PC-9 (cell line): ENCODE results near the gene COPA. TPM values are rescaled to one million over a fixed set of nuclear protein-coding genes. Genes with fewer than 3 reads are reported as not detected.
A peak's percentile ranks its signal among the peaks of the same experiment; 100 is the strongest.

Experiments used
- BruUV-seq: library from RNA; stranded (reverse); fragments of 400-500 nt; replicated peaks from 2 replicates; lab custom pipeline; 2021; lab: Mats Ljungman, UMichigan
- CTCF ChIA-PET: fragments of 300-600 bp; sonication (Branson Sonifier 250); formaldehyde crosslinking; loops from one replicate; lab custom pipeline; 2022; ENCODE audit warnings: antibody characterized with exemption; lab: Charles Lee
- POLR2A ChIA-PET: fragments of 300-600 bp; sonication (Branson Sonifier 250); formaldehyde crosslinking; loops from one replicate; lab custom pipeline; 2022; ENCODE audit warnings: antibody characterized with exemption; ENCODE audit not compliant: unreplicated experiment; lab: Charles Lee
- DNase-seq, 2 experiments: peaks; one replicate each; pipeline versions ENCODE4 v3.0.0 to v3.0.0-alpha.2; 2015 to 2022; ENCODE audit warnings: mixed read lengths in 1 of 2
- H2AFZ ChIP-seq: fragments of 200-600 bp; sonication (generic); 2 replicates; pipeline ENCODE4 v1.8.1; 2017; ENCODE audit warnings: antibody characterized with exemption
- H3F3A ChIP-seq: fragments of 200-600 bp; sonication (generic); 2 replicates; pipeline ENCODE4 v1.8.1; 2017; ENCODE audit warnings: antibody characterized with exemption, mild to moderate bottlenecking, low read depth; ENCODE audit not compliant: insufficient read depth
- H3K27ac ChIP-seq: fragments of 200-600 bp; sonication (generic); 2 replicates; pipeline ENCODE4 v1.6.1; 2016; ENCODE audit warnings: mixed run types
- H3K27me3 ChIP-seq: fragments of 200-600 bp; sonication (generic); 2 replicates; pipeline ENCODE4 v1.6.1; 2016; ENCODE audit warnings: low read depth, mixed run types; ENCODE audit not compliant: insufficient read depth
- H3K36me3 ChIP-seq: fragments of 200-600 bp; sonication (generic); 2 replicates; pipeline ENCODE4 v1.6.1; 2016; ENCODE audit warnings: low read depth, mixed run types
- H3K4me1 ChIP-seq: fragments of 200-600 bp; sonication (generic); replicated peaks from 2 replicates; pipeline ENCODE4 v1.6.1; 2016; ENCODE audit warnings: mixed run types; ENCODE audit not compliant: insufficient read depth
- H3K4me2 ChIP-seq: fragments of 200-600 bp; sonication (generic); 2 replicates; pipeline ENCODE4 v1.6.1; 2017; ENCODE audit warnings: mixed run types
- H3K4me3 ChIP-seq: fragments of 200-600 bp; sonication (generic); 2 replicates; pipeline ENCODE4 v1.6.1; 2016; ENCODE audit warnings: mixed run types
- H3K79me2 ChIP-seq: fragments of 200-600 bp; sonication (generic); 2 replicates; pipeline ENCODE4 v1.6.1; 2017; ENCODE audit warnings: low read depth, mixed run types
- H3K9me2 ChIP-seq: fragments of 200-600 bp; sonication (generic); 2 replicates; pipeline ENCODE4 v1.8.1; 2017; ENCODE audit warnings: mild to moderate bottlenecking; ENCODE audit not compliant: insufficient read depth
- H3K9me3 ChIP-seq: fragments of 200-600 bp; sonication (generic); 2 replicates; pipeline ENCODE4 v1.8.1; 2016; ENCODE audit warnings: low read depth; ENCODE audit not compliant: insufficient read depth
- H4K20me1 ChIP-seq: fragments of 200-600 bp; sonication (generic); 2 replicates; pipeline ENCODE4 v1.8.1; 2017; ENCODE audit not compliant: insufficient read depth
- CTCF ChIP-seq: fragments of 200-600 bp; sonication (generic); conservative IDR thresholded peaks from 2 replicates; pipeline ENCODE4 v1.6.1; 2017; ENCODE audit warnings: mixed run types, antibody characterized with exemption, mild to moderate bottlenecking, moderate library complexity
- EZH2 ChIP-seq: fragments of 200-600 bp; sonication (generic); IDR thresholded peaks from 2 replicates; pipeline ENCODE4 v1.8.0; 2017; ENCODE audit warnings: antibody characterized with exemption, low read depth
- intact Hi-C: fragments of 100-400 bp; cut with micrococcal nuclease; formaldehyde crosslinking; loops from one replicate; pipeline ENCODE4 v1.10.0; 2022; ENCODE audit not compliant: unreplicated experiment
- total RNA-seq: library from RNA; stranded (reverse); gene quantifications from 2 replicates; pipeline ENCODE4 v1.2.3, GENCODE V29; 2021

The COPA gene
- total RNA-seq, 1 experiment from 2014 or later: 147 TPM

- Histone ChIP-seq H3K9me3 (no peaks in the 10 kb centered on the region), H2AFZ (no peak overlapping the region), H3K27me3 (no peaks in the 10 kb centered on the region), H3K4me3 (no peak overlapping the region), H3K79me2 (peaks cover 74% of the 10 kb centered on the region), H3K36me3 (peaks cover 5% of the 10 kb centered on the region; the same call in 1 of the 2 replicates), H3K9me2 (no peaks in the 10 kb centered on the region), H3F3A (peaks cover 36% of the 10 kb centered on the region), H3K27ac (0 out of 2 replicates have a peak overlapping the region, but pooled peaks have one; percentile 0), H4K20me1 (peaks cover 36% of the 10 kb centered on the region), H3K4me2 (peak overlapping the region; percentile 17), H3K4me1 (peaks cover 34% of the 10 kb centered on the region)
- DNase-seq: no peak
- TF ChIP-seq EZH2 (no peak), CTCF (no peak)
- BruUV-seq: no TSS peak
- intact Hi-C loops: no loop called here
- ChIA-PET CTCF (no interaction called here), POLR2A (no interaction called here)
Measured at GRCh38 chr1:160257411-160258015, 85.5 kb downstream of the COPA start.

GRCh38 chr1:160256396-160257046 lies 86.5 kb downstream of the COPA start:
- Histone ChIP-seq H3K27ac (no peak overlapping the region), H3K9me3 (no peaks in the 10 kb centered on the region), H3K4me1 (peaks cover 34% of the 10 kb centered on the region), H3K9me2 (no peaks in the 10 kb centered on the region), H3K4me3 (no peak overlapping the region), H3K79me2 (peaks cover 71% of the 10 kb centered on the region), H3K4me2 (peak overlapping the region; percentile 17), H4K20me1 (peaks cover 46% of the 10 kb centered on the region), H3K27me3 (no peaks in the 10 kb centered on the region), H2AFZ (no peak overlapping the region), H3K36me3 (peaks cover 5% of the 10 kb centered on the region; the same call in 1 of the 2 replicates), H3F3A (peaks cover 34% of the 10 kb centered on the region)
- ChIA-PET CTCF (no interaction called here), POLR2A (interaction anchor here (0.7 kb wide), 1 partner anchor 58 kb away, joined by 6 read pairs; no protein-coding TSS in a partner anchor)
- BruUV-seq: no TSS peak
- no peak for TF ChIP-seq CTCF
- no peak for TF ChIP-seq EZH2
- intact Hi-C loops: no loop called here
- peak; percentile 7 to 75 for DNase-seq

GRCh38 chr1:160255781-160256300 lies 87.2 kb downstream of the COPA start:
- H3K9me3 ChIP-seq: no peaks in the 10 kb centered on the region
- intact Hi-C loops: no loop called here
- DNase-seq: no peak
- H3K4me3 ChIP-seq: no peak overlapping the region
- peaks cover 48% of the 10 kb centered on the region for H4K20me1 ChIP-seq
- H3K4me2 ChIP-seq: no peak overlapping the region
- H3F3A ChIP-seq: peaks cover 28% of the 10 kb centered on the region
- H3K9me2 ChIP-seq: no peaks in the 10 kb centered on the region
- peaks cover 29% of the 10 kb centered on the region for H3K4me1 ChIP-seq
- TF ChIP-seq EZH2: no peak
- no peak for TF ChIP-seq CTCF
- ChIA-PET POLR2A (no interaction called here), CTCF (no interaction called here)
- no TSS peak for BruUV-seq
- H3K79me2 ChIP-seq: peaks cover 71% of the 10 kb centered on the region
- H3K27me3 ChIP-seq: no peaks in the 10 kb centered on the region
- H2AFZ ChIP-seq: no peak overlapping the region
- peaks cover 8% of the 10 kb centered on the region; the same call in 1 of the 2 replicates for H3K36me3 ChIP-seq
- H3K27ac ChIP-seq: no peak overlapping the region
